HepG2 (cell line): Measurements from ENCODE around the gene DZIP1L. TPM values are rescaled to one million over a fixed set of nuclear protein-coding genes. Genes with fewer than 3 reads are reported as not detected.

ENCODE experiments used
- ATAC-seq: fragments of 200-7000 bp; cut with Tn5 transposase; 3 replicates; pipeline ENCODE4 v1.9.1; 2020; ENCODE audit warnings: mild to moderate bottlenecking, moderate library complexity
- BruUV-seq: library from RNA; stranded (reverse); fragments of 400-500 nt; replicated peaks from 2 replicates; lab custom pipeline; 2021; lab: Mats Ljungman, UMichigan
- CTCF ChIA-PET: fragments of 300-600 bp; formaldehyde crosslinking; extraction: SDS; loops from one replicate; lab custom pipeline; 2021; ENCODE audit warnings: low total read pairs, inconsistent platforms, low intra/inter-chr PET ratio; lab: Yijun Ruan, JAX
- POLR2A ChIA-PET: fragments of 350-600 bp; sonication (Branson Sonifier 250); formaldehyde crosslinking; loops from one replicate; lab custom pipeline; 2020; ENCODE audit warnings: antibody characterized with exemption, inconsistent platforms; lab: Yijun Ruan, JAX
- DNase-seq: peaks from one replicate; pipeline ENCODE4 v3.0.0-alpha.2; 2015; ENCODE audit warnings: low spot score
- FAIRE-seq: peaks from 3 replicates; lab custom pipeline; 2011; peaks lifted over from hg19 to GRCh38; lab: Jason Lieb, UNC
- H2AFZ ChIP-seq: one replicate; pipeline ENCODE4 v1.6.1; 2011; ENCODE audit warnings: low read length, inconsistent platforms
- H3K27ac ChIP-seq: fragments of 300-600 bp; 3 replicates; pipeline ENCODE4 v1.8.0; 2011; ENCODE audit warnings: mixed run types, mild to moderate bottlenecking, mixed read lengths, low read length, inconsistent platforms; ENCODE audit not compliant: insufficient read depth; ENCODE audit errors: extremely low read length
- H3K27me3 ChIP-seq, 2 experiments: fragments of 200-600 bp in 1 of 2; 2 replicates in 1 of 2; 3 replicates in 1 of 2; pipeline versions ENCODE4 v1.6.0 to v1.8.0; 2011; ENCODE audit warnings: low read length in 2 of 2, mild to moderate bottlenecking in 2 of 2, moderate library complexity in 2 of 2, inconsistent platforms in 1 of 2; ENCODE audit not compliant: insufficient read depth in 2 of 2, control insufficient read depth in 1 of 2
- H3K36me3 ChIP-seq, 2 experiments: fragments of 200-600 bp in 1 of 2; replicated peaks in 1 of 2; 2 replicates in 1 of 2; 3 replicates in 1 of 2; pipeline versions ENCODE4 v1.5.1 to v1.8.0; 2011; ENCODE audit warnings: low read length in 2 of 2, inconsistent platforms in 1 of 2; ENCODE audit not compliant: insufficient read depth in 2 of 2, control insufficient read depth in 1 of 2
- H3K4me1 ChIP-seq: 2 replicates; pipeline ENCODE4 v1.5.1; 2012; ENCODE audit warnings: low read length, inconsistent platforms; ENCODE audit not compliant: insufficient read depth
- H3K4me2 ChIP-seq: 2 replicates; pipeline ENCODE4 v1.6.0; 2011; ENCODE audit warnings: low read depth, low read length, inconsistent platforms
- H3K4me3 ChIP-seq, 3 experiments: fragments of 200-600 bp in 1 of 3; sonication (generic), shearing (Covaris generic) in 1 of 3; replicated peaks in 1 of 3; 2 replicates each; pipeline ENCODE4 v1.5.1; 2011 to 2016; ENCODE audit warnings: low read length in 3 of 3, inconsistent platforms in 2 of 3, low read depth in 2 of 3, mild to moderate bottlenecking in 2 of 3, control low read depth in 1 of 3, mixed read lengths in 1 of 3; ENCODE audit not compliant: insufficient read depth in 1 of 3
- H3K79me2 ChIP-seq: one replicate; pipeline ENCODE4 v1.6.1; 2011; ENCODE audit warnings: low read length, inconsistent platforms; ENCODE audit not compliant: insufficient read depth
- H3K9ac ChIP-seq: 2 replicates; pipeline ENCODE4 v1.6.0; 2011; ENCODE audit warnings: mild to moderate bottlenecking, low read depth, low read length, inconsistent platforms; ENCODE audit not compliant: insufficient read depth
- H3K9me3 ChIP-seq: 2 replicates; pipeline ENCODE4 v1.5.1; 2012; ENCODE audit warnings: mild to moderate bottlenecking, low read length
- H4K20me1 ChIP-seq: 2 replicates; pipeline ENCODE4 v1.6.0; 2011; ENCODE audit warnings: inconsistent platforms, mild to moderate bottlenecking, low read length, moderate library complexity; ENCODE audit not compliant: insufficient read depth
- CCAR2 ChIP-seq: fragments of 200-400 bp; formaldehyde crosslinking; optimal IDR thresholded peaks from 2 replicates; pipeline ENCODE3; 2018; ENCODE audit warnings: low read depth, mild to moderate bottlenecking, low read length, moderate library complexity
- GLI4 ChIP-seq: sonication (generic); formaldehyde crosslinking; IDR thresholded peaks from 2 replicates; pipeline ENCODE4 v1.5.1; 2020; ENCODE audit warnings: missing genetic modification reagents, mild to moderate bottlenecking, moderate library complexity, borderline replicate concordance
- MEF2D ChIP-seq: sonication (generic); formaldehyde crosslinking; IDR thresholded peaks from 2 replicates; pipeline ENCODE4 v1.5.1; 2020; ENCODE audit warnings: mild to moderate bottlenecking, missing genetic modification reagents
- NCOA1 ChIP-seq: sonication (generic); formaldehyde crosslinking; IDR thresholded peaks from 2 replicates; pipeline ENCODE4 v1.9.0; 2021; ENCODE audit warnings: missing genetic modification reagents
- RFX3 ChIP-seq: IDR thresholded peaks from 2 replicates; pipeline ENCODE4 v1.6.1; 2016; ENCODE audit warnings: missing biosample characterization, missing genetic modification reagents
- RXRA ChIP-seq: sonication (generic); formaldehyde crosslinking; IDR thresholded peaks from 2 replicates; pipeline ENCODE4 v1.5.1; 2020; ENCODE audit warnings: missing genetic modification reagents
- SPEN ChIP-seq: sonication (generic); formaldehyde crosslinking; IDR thresholded peaks from 2 replicates; pipeline ENCODE4 v1.5.1; 2020; ENCODE audit warnings: low read depth, mild to moderate bottlenecking, missing genetic modification reagents
- THAP8 ChIP-seq: sonication (generic); formaldehyde crosslinking; IDR thresholded peaks from 2 replicates; pipeline ENCODE4 v1.5.1; 2020; ENCODE audit warnings: missing genetic modification reagents, mild to moderate bottlenecking, borderline replicate concordance
- ZMAT3 ChIP-seq: sonication (generic); formaldehyde crosslinking; conservative IDR thresholded peaks from 2 replicates; pipeline ENCODE4 v1.7.0; 2021; ENCODE audit warnings: missing genetic modification reagents
- ZNF670 ChIP-seq: sonication (generic); formaldehyde crosslinking; IDR thresholded peaks from 2 replicates; pipeline ENCODE4 v1.8.0; 2022; ENCODE audit warnings: mild to moderate bottlenecking, missing genetic modification reagents, borderline replicate concordance
- ZNF724P ChIP-seq: sonication (generic); formaldehyde crosslinking; IDR thresholded peaks from 2 replicates; pipeline ENCODE4 v1.8.0; 2022; ENCODE audit warnings: missing genetic modification reagents, borderline replicate concordance
- ZNF777 ChIP-seq: sonication (generic); formaldehyde crosslinking; IDR thresholded peaks from 2 replicates; pipeline ENCODE4 v1.4.0; 2020; ENCODE audit warnings: missing genetic modification reagents
- ZNF891 ChIP-seq: sonication (generic); formaldehyde crosslinking; IDR thresholded peaks from 2 replicates; pipeline ENCODE4 v1.5.0; 2020; ENCODE audit warnings: mild to moderate bottlenecking, missing genetic modification reagents
- ZSCAN29 ChIP-seq: sonication (generic); formaldehyde crosslinking; conservative IDR thresholded peaks from 2 replicates; pipeline ENCODE4 v1.4.0; 2020; ENCODE audit warnings: mild to moderate bottlenecking, missing genetic modification reagents
- WGBS: methylation state at CpG from one replicate; pipeline ENCODE4 v1.1.6; 2017; ENCODE audit warnings: low lambda C conversion rate; 5-methylcytosine and 5-hydroxymethylcytosine counted together
- in situ Hi-C: cut with HindIII; loops from 2 replicates; pipeline ENCODE4 v1.10.0; 2017; ENCODE audit warnings: low pct_unique_long_range_greater_than_20kb; ENCODE audit not compliant: extremely low pct_ligation_motif_present
- intact Hi-C: fragments of 100-400 bp; cut with micrococcal nuclease; formaldehyde crosslinking; loops from one replicate; pipeline ENCODE4 v1.10.0; 2022; ENCODE audit not compliant: unreplicated experiment
- polyA plus RNA-seq, 8 experiments: library from polyadenylated mRNA; depleted of rRNA in 3 of 8; stranded (reverse) in 7 of 8; unstranded in 1 of 8; fragments of >200 nt; fragmentation: Illumina TruSeq in 4 of 8; extraction: Trizol in 4 of 8; gene quantifications; 2 replicates each; pipeline versions ENCODE4 v1.2.1 to v1.2.3, GENCODE V29; 2011 to 2016; ENCODE audit warnings: low read depth in 4 of 8, missing spikeins in 1 of 8, mixed read lengths in 1 of 8; ENCODE audit not compliant: insufficient read depth in 1 of 8
- total RNA-seq, 5 experiments: library from RNA; depleted of rRNA; stranded (reverse); fragments of >200 nt; fragmentation: Illumina TruSeq; extraction: Trizol; gene quantifications; 2 replicates each; pipeline ENCODE4 v1.2.3, GENCODE V29; 2016; ENCODE audit warnings: low read depth in 1 of 5
- TF ChIP-seq, protein P1 (sequence below): sonication (generic); formaldehyde crosslinking; IDR thresholded peaks from 2 replicates; pipeline ENCODE4 v1.4.0; 2020; ENCODE audit warnings: missing genetic modification reagents
- TF ChIP-seq, protein P2 (sequence below): sonication (generic); formaldehyde crosslinking; IDR thresholded peaks from 2 replicates; pipeline ENCODE4 v1.5.0; 2020; ENCODE audit warnings: missing genetic modification reagents
- TF ChIP-seq, protein P3 (sequence below): sonication (generic); formaldehyde crosslinking; IDR thresholded peaks from 2 replicates; pipeline ENCODE4 v1.5.0; 2020; ENCODE audit warnings: missing genetic modification reagents

The DZIP1L gene
- total and polyA plus RNA-seq, 2 of the 13 experiments (the other 11 are each of a cell fraction or from before 2014, with no cell fraction given): 0.90 to 1.2 TPM

DNA sequence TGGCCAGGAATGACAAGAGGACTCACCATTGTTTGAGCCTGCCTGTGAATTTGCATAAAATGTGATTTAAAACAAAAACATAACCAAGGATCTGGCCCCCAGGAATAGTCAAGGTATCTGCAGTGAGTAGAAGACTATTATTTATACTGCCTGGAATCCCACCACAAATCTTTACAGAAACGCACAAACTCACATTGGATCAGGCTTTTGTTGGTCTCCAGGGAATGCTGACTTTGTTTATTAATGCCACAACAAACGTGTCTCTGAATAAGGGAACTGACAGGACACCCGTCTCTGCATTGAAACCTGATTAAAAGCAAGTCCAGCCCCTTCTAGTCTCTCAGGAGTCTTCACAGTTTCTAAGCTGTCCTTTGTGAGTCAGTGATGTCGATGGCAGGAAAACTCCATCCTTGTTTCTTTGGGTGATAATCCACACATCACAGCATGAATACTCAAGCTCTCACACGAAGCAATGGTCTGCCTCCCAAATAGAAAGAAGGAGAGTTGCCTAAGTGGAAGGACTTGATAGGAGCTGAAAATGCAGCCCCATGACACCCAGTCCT lies 67.7 kb downstream of the DZIP1L start:
- 55% methylated on average over 5 of the region's 5 CpGs for WGBS
- in situ Hi-C loops (no loop called here), intact Hi-C loops (no loop called here)
- CTCF ChIA-PET: no interaction called here
- Histone ChIP-seq H4K20me1 (no peaks in the 10 kb centered on the region), H3K79me2 (no peaks in the 10 kb centered on the region)
- ATAC-seq: no peak
- TF ChIP-seq, protein P1, sequence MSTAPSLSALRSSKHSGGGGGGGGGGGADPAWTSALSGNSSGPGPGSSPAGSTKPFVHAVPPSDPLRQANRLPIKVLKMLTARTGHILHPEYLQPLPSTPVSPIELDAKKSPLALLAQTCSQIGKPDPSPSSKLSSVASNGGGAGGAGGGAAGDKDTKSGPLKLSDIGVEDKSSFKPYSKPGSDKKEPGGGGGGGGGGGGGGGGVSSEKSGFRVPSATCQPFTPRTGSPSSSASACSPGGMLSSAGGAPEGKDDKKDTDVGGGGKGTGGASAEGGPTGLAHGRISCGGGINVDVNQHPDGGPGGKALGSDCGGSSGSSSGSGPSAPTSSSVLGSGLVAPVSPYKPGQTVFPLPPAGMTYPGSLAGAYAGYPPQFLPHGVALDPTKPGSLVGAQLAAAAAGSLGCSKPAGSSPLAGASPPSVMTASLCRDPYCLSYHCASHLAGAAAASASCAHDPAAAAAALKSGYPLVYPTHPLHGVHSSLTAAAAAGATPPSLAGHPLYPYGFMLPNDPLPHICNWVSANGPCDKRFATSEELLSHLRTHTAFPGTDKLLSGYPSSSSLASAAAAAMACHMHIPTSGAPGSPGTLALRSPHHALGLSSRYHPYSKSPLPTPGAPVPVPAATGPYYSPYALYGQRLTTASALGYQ: no peak
- TF ChIP-seq ZSCAN29 (CRISPR knock-in tag) (no peak), ZNF724P (no peak), ZNF670 (CRISPR knock-in tag) (no peak), ZMAT3 (CRISPR knock-in tag) (no peak), GLI4 (CRISPR knock-in tag) (no peak), MEF2D (CRISPR knock-in tag) (no peak), NCOA1 (no peak), RXRA (CRISPR knock-in tag) (no peak), ZNF891 (no peak), CCAR2 (no peak), SPEN (CRISPR knock-in tag) (no peak), RFX3 (CRISPR knock-in tag) (no peak), THAP8 (CRISPR knock-in tag) (no peak), ZNF777 (CRISPR knock-in tag) (no peak)
- TF ChIP-seq, protein P2, sequence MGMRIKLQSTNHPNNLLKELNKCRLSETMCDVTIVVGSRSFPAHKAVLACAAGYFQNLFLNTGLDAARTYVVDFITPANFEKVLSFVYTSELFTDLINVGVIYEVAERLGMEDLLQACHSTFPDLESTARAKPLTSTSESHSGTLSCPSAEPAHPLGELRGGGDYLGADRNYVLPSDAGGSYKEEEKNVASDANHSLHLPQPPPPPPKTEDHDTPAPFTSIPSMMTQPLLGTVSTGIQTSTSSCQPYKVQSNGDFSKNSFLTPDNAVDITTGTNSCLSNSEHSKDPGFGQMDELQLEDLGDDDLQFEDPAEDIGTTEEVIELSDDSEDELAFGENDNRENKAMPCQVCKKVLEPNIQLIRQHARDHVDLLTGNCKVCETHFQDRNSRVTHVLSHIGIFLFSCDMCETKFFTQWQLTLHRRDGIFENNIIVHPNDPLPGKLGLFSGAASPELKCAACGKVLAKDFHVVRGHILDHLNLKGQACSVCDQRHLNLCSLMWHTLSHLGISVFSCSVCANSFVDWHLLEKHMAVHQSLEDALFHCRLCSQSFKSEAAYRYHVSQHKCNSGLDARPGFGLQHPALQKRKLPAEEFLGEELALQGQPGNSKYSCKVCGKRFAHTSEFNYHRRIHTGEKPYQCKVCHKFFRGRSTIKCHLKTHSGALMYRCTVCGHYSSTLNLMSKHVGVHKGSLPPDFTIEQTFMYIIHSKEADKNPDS: no peak
- TF ChIP-seq, protein P3, sequence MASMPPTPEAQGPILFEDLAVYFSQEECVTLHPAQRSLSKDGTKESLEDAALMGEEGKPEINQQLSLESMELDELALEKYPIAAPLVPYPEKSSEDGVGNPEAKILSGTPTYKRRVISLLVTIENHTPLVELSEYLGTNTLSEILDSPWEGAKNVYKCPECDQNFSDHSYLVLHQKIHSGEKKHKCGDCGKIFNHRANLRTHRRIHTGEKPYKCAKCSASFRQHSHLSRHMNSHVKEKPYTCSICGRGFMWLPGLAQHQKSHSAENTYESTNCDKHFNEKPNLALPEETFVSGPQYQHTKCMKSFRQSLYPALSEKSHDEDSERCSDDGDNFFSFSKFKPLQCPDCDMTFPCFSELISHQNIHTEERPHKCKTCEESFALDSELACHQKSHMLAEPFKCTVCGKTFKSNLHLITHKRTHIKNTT: no peak
- TF ChIP-seq, all 625 proteins: peak for 0
- H3K27me3 ChIP-seq: no peaks in the 10 kb centered on the region
- no peaks in the 10 kb centered on the region for H3K4me1 ChIP-seq
- DNase-seq: no peak
- no peak overlapping the region for H3K27ac ChIP-seq
- no peaks in the 10 kb centered on the region for H3K36me3 ChIP-seq
- no peak overlapping the region for H3K4me3 ChIP-seq
- POLR2A ChIA-PET: no interaction called here
- no peak overlapping the region for H2AFZ ChIP-seq
- no TSS peak for BruUV-seq
- no peak overlapping the region for H3K4me2 ChIP-seq
- H3K9ac ChIP-seq: no peak overlapping the region
- no peaks in the 10 kb centered on the region for H3K9me3 ChIP-seq
- no peak for FAIRE-seq
